Endothelial cell of umbilical vein (primary cell): Measurements from ENCODE around the gene SPACA9. TPM values are rescaled to one million over a fixed set of nuclear protein-coding genes. Genes with fewer than 3 reads are reported as not detected.

ENCODE experiments used
- BruUV-seq: library from RNA; stranded (reverse); fragments of 400-500 nt; replicated peaks from 2 replicates; lab custom pipeline; 2021; lab: Mats Ljungman, UMichigan
- CTCF ChIA-PET: fragments of 300-600, 350-600 bp; sonication (Branson Sonifier 250); formaldehyde crosslinking; loops from one replicate; lab custom pipeline; 2021; ENCODE audit warnings: antibody characterized with exemption, inconsistent platforms; lab: Charles Lee
- POLR2A ChIA-PET: fragments of 300-600, 350-600 bp; sonication (Branson Sonifier 250); formaldehyde crosslinking; loops from one replicate; lab custom pipeline; 2021; ENCODE audit warnings: antibody characterized with exemption, inconsistent platforms; lab: Charles Lee
- DNase-seq: peaks from one replicate; pipeline ENCODE4 v3.0.0-alpha.2; 2011; ENCODE audit warnings: low read depth, low spot score
- FAIRE-seq: peaks from 2 replicates; lab custom pipeline; 2011; peaks lifted over from hg19 to GRCh38; lab: Jason Lieb, UNC
- H2AFZ ChIP-seq: 2 replicates; pipeline ENCODE4 v1.6.0; 2012; ENCODE audit warnings: low read depth, low read length, control low read depth, inconsistent platforms
- H3K27ac ChIP-seq: 2 replicates; pipeline ENCODE4 v1.5.1; 2011; ENCODE audit warnings: low read depth, mild to moderate bottlenecking, control low read depth, low read length, moderate library complexity; ENCODE audit not compliant: insufficient read depth
- H3K27me3 ChIP-seq, 2 experiments: 2 replicates each; pipeline versions ENCODE4 v1.6.0 to v1.6.1; 2011; ENCODE audit warnings: low read length in 2 of 2, mixed read lengths in 1 of 2; ENCODE audit not compliant: control insufficient read depth in 2 of 2, insufficient read depth in 2 of 2
- H3K36me3 ChIP-seq, 2 experiments: 2 replicates in 1 of 2; 3 replicates in 1 of 2; pipeline ENCODE4 v1.5.1; 2011; ENCODE audit warnings: low read length in 2 of 2, mild to moderate bottlenecking in 1 of 2, moderate library complexity in 1 of 2; ENCODE audit not compliant: control insufficient read depth in 2 of 2, insufficient read depth in 2 of 2; ENCODE audit errors: extremely low read depth in 1 of 2
- H3K4me1 ChIP-seq: 3 replicates; pipeline ENCODE4 v1.5.1; 2011; ENCODE audit warnings: mild to moderate bottlenecking, low read length; ENCODE audit not compliant: control insufficient read depth, insufficient read depth; ENCODE audit errors: extremely low read depth
- H3K4me2 ChIP-seq: 2 replicates; pipeline ENCODE4 v1.6.1; 2011; ENCODE audit warnings: low read length, control low read depth, mixed read lengths; ENCODE audit not compliant: insufficient read depth
- H3K4me3 ChIP-seq, 3 experiments: fragments of 200-600 bp in 1 of 3; sonication (generic), shearing (Covaris generic) in 1 of 3; replicated peaks in 1 of 3; 2 replicates each; pipeline ENCODE4 v1.5.1; 2011 to 2016; ENCODE audit warnings: control low read depth in 3 of 3, low read length in 3 of 3, mild to moderate bottlenecking in 2 of 3, inconsistent platforms in 1 of 3, low read depth in 1 of 3, moderate library complexity in 1 of 3; ENCODE audit not compliant: insufficient read depth in 1 of 3
- H3K79me2 ChIP-seq: 2 replicates; pipeline ENCODE4 v1.6.0; 2012; ENCODE audit warnings: low read length, inconsistent platforms; ENCODE audit not compliant: control insufficient read depth, insufficient read depth
- H3K9ac ChIP-seq: replicated peaks from 2 replicates; pipeline ENCODE3; 2011; ENCODE audit warnings: low read length, control low read depth; ENCODE audit not compliant: insufficient read depth; ENCODE audit errors: extremely low read depth
- H3K9me1 ChIP-seq: replicated peaks from 3 replicates; pipeline ENCODE4 v1.6.0; 2011; ENCODE audit warnings: mild to moderate bottlenecking, low read length; ENCODE audit not compliant: control insufficient read depth, insufficient read depth; ENCODE audit errors: extremely low read depth
- H3K9me3 ChIP-seq: replicated peaks from 2 replicates; pipeline ENCODE4 v1.5.1; 2012; ENCODE audit warnings: low read length, inconsistent platforms; ENCODE audit not compliant: control insufficient read depth, insufficient read depth
- H4K20me1 ChIP-seq: replicated peaks from 2 replicates; pipeline ENCODE3; 2011; ENCODE audit warnings: mild to moderate bottlenecking, low read length; ENCODE audit not compliant: control insufficient read depth, insufficient read depth; ENCODE audit errors: extremely low read depth
- EZH2 ChIP-seq: IDR thresholded peaks from 2 replicates; pipeline ENCODE4 v1.6.1; 2012; ENCODE audit warnings: borderline replicate concordance, low read depth, mild to moderate bottlenecking, moderate library complexity, low read length, inconsistent platforms; ENCODE audit not compliant: severe bottlenecking
- FOS ChIP-seq: IDR thresholded peaks from 2 replicates; pipeline ENCODE4 v1.6.1; 2011; ENCODE audit warnings: mild to moderate bottlenecking, low read length, moderate library complexity, borderline replicate concordance; ENCODE audit not compliant: insufficient read depth
- GATA2 ChIP-seq: IDR thresholded peaks from 2 replicates; pipeline ENCODE4 v1.7.0; 2011; ENCODE audit warnings: low read depth, mild to moderate bottlenecking, moderate library complexity, mixed read lengths, low read length; ENCODE audit not compliant: insufficient read length, insufficient read depth
- JUN ChIP-seq: IDR thresholded peaks from 2 replicates; pipeline ENCODE4 v1.6.1; 2011; ENCODE audit warnings: borderline replicate concordance, low read depth; ENCODE audit not compliant: insufficient read length, insufficient read depth
- MYC ChIP-seq: IDR thresholded peaks from one replicate; pipeline ENCODE4 v1.6.1; 2011; ENCODE audit warnings: mild to moderate bottlenecking, low read depth, low read length
- POLR2A ChIP-seq: IDR thresholded peaks from 2 replicates; pipeline ENCODE4 v1.6.1; 2012; ENCODE audit warnings: low read depth, mild to moderate bottlenecking, control low read depth, low read length
- POLR2AphosphoS5 ChIP-seq: IDR thresholded peaks from 2 replicates; pipeline ENCODE4 v1.6.1; 2012; ENCODE audit warnings: low read depth, mild to moderate bottlenecking, control low read depth, low read length, moderate library complexity; ENCODE audit not compliant: insufficient read depth
- dilution Hi-C: fragments of 300-500 bp; cut with MboI; formaldehyde crosslinking; loops from one replicate; pipeline ENCODE4 v1.15.0; 2019; ENCODE audit warnings: low sequenced_read_pairs; ENCODE audit not compliant: extremely low pct_ligation_motif_present
- intact Hi-C: fragments of 100-400 bp; cut with micrococcal nuclease; formaldehyde crosslinking; loops from one replicate; pipeline ENCODE4 v1.10.0; 2022
- polyA plus RNA-seq, 4 experiments: library from polyadenylated mRNA; depleted of rRNA in 3 of 4; stranded (reverse) in 3 of 4; unstranded in 1 of 4; fragments of >200 nt; gene quantifications; 2 replicates each; pipeline versions ENCODE4 v1.2.1 to v1.2.3, GENCODE V29; 2011 to 2012; ENCODE audit warnings: missing spikeins in 1 of 4
- total RNA-seq: library from RNA; stranded (reverse); gene quantifications from 2 replicates; pipeline ENCODE4 v1.2.3, GENCODE V29; 2021
- TF ChIP-seq, protein P1 (sequence below): IDR thresholded peaks from 2 replicates; pipeline ENCODE4 v1.6.1; 2011; ENCODE audit not compliant: insufficient read depth, insufficient read length
- TF ChIP-seq, protein P2 (sequence below), 2 donors: IDR thresholded peaks; 1 replicate in 1 of 2; 2 replicates in 1 of 2; pipeline ENCODE4 v1.5.1; 2011; ENCODE audit warnings: low read length in 2 of 2, mild to moderate bottlenecking in 2 of 2, moderate library complexity in 2 of 2, control low read depth in 1 of 2, inconsistent platforms in 1 of 2, low read depth in 1 of 2; ENCODE audit not compliant: insufficient read depth in 1 of 2; ENCODE audit errors: extremely low read depth in 1 of 2

The SPACA9 gene
- total and polyA plus RNA-seq, 2 donors (not counting 3 experiments of a cell fraction or from before 2014, with no cell fraction given), result 2.6 to 3.6 TPM

DNA sequence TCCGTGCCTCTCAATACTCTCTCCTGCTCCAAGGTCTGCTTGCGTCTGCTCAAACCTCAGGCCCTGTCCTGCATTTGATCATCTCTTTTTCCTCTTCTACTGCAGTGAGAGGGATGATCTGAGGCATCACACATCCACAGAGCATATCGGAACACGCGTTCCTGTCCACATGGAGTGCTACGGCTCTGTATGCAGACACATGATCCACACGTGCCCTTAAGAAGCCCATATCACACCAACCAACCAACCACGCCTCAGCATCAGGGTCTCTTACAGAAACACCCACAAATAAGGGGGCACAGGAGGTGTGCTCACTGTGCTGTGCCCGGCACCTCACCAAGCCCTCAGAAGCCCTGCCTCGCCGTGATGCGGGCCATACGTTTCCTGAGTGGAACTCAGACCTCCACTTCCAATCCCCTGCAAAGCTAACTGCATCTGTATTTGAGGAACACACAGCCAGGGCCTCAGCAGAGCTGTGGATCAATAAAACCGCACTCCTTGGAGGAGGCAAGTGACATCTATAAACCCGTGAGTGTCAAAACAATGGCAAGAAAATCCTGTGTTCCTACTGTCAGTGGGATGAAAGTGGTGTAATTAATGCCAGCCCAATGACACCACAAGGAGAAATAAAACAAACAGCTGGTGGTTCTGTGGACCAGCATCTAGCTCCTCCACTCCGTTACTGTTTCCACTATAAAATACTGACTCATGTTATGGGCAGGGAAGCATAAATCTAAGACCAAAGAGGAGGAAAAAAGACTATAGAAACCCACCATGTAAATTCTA is 41.0 kb upstream of the SPACA9 start:
- H3K4me1 ChIP-seq, result no peaks in the 10 kb centered on the region
- TF ChIP-seq GATA2 (no peak), POLR2A (no peak), POLR2AphosphoS5 (no peak), MYC (no peak)
- TF ChIP-seq, protein P1, sequence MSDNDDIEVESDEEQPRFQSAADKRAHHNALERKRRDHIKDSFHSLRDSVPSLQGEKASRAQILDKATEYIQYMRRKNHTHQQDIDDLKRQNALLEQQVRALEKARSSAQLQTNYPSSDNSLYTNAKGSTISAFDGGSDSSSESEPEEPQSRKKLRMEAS, result no peak
- ChIA-PET CTCF (interaction anchor here (1.3 kb wide), 1 partner anchor 12 kb away, joined by 3 read pairs; no protein-coding TSS in a partner anchor), POLR2A (no interaction called here)
- H3K79me2 ChIP-seq, result no peaks in the 10 kb centered on the region
- H3K4me2 ChIP-seq, result no peak overlapping the region
- intact Hi-C loops (no loop called here), dilution Hi-C loops (no loop called here)
- no peaks in the 10 kb centered on the region for H3K27me3 ChIP-seq
- no TSS peak for BruUV-seq
- H3K9me1 ChIP-seq, result no peaks in the 10 kb centered on the region
- no peak overlapping the region for H3K4me3 ChIP-seq
- H3K9ac ChIP-seq, result no peak overlapping the region
- H2AFZ ChIP-seq, result no peak overlapping the region
- DNase-seq, result no peak
- H3K9me3 ChIP-seq, result no peaks in the 10 kb centered on the region
- no peaks in the 10 kb centered on the region for H3K36me3 ChIP-seq
- H3K27ac ChIP-seq, result no peak overlapping the region
- no peaks in the 10 kb centered on the region for H4K20me1 ChIP-seq
- no peak for FAIRE-seq

DNA sequence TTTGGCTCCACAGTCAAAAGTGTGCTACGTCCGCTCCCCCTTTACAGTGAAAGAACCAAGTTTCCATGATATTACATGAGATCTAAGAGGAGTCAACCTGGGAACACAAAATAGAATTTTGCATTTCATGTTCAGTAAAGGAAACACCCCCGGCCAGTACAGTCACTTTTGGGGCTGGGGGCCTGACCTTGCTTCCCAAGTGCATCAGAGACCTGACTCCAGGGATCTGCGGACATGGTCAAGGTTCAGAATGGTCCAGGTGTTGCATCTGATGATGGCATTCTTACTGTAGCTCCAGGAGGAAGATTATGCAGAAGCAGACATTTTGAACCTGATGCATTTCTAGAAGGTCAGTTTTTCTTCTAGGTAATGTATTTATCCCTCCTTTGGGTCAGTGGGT is 40.4 kb upstream of the SPACA9 start:
- no peak overlapping the region for H3K27ac ChIP-seq
- H3K79me2 ChIP-seq, result no peaks in the 10 kb centered on the region
- CTCF ChIA-PET, result interaction anchor here (1.3 kb wide), 1 partner anchor 13 kb away, joined by 3 read pairs; no protein-coding TSS in a partner anchor
- POLR2A ChIA-PET, result no interaction called here
- DNase-seq (no peak), FAIRE-seq (no peak)
- TF ChIP-seq, protein P2, sequence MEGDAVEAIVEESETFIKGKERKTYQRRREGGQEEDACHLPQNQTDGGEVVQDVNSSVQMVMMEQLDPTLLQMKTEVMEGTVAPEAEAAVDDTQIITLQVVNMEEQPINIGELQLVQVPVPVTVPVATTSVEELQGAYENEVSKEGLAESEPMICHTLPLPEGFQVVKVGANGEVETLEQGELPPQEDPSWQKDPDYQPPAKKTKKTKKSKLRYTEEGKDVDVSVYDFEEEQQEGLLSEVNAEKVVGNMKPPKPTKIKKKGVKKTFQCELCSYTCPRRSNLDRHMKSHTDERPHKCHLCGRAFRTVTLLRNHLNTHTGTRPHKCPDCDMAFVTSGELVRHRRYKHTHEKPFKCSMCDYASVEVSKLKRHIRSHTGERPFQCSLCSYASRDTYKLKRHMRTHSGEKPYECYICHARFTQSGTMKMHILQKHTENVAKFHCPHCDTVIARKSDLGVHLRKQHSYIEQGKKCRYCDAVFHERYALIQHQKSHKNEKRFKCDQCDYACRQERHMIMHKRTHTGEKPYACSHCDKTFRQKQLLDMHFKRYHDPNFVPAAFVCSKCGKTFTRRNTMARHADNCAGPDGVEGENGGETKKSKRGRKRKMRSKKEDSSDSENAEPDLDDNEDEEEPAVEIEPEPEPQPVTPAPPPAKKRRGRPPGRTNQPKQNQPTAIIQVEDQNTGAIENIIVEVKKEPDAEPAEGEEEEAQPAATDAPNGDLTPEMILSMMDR (IDR thresholded peaks at IDR 0.05; ENCODE audit: extremely low read depth in 1 of 2, insufficient read depth in 1 of 2, low read depth in 1 of 2, low read length in 2 of 2), result no peak
- TF ChIP-seq POLR2AphosphoS5 (no peak), JUN (no peak), MYC (no peak), POLR2A (no peak), FOS (no peak), EZH2 (no peak), GATA2 (no peak)
- TF ChIP-seq, protein P1, result no peak
- dilution Hi-C loops, result no loop called here
- H4K20me1 ChIP-seq, result no peaks in the 10 kb centered on the region
- no peak overlapping the region for H2AFZ ChIP-seq
- no peak overlapping the region for H3K4me2 ChIP-seq
- no peak overlapping the region for H3K4me3 ChIP-seq
- no peaks in the 10 kb centered on the region for H3K27me3 ChIP-seq
- no TSS peak for BruUV-seq
- no peak overlapping the region for H3K9ac ChIP-seq
- no peaks in the 10 kb centered on the region for H3K9me3 ChIP-seq
- no peaks in the 10 kb centered on the region for H3K36me3 ChIP-seq
- intact Hi-C loops, result no loop called here
- no peaks in the 10 kb centered on the region for H3K4me1 ChIP-seq
- no peaks in the 10 kb centered on the region for H3K9me1 ChIP-seq
